ENCODE data around the gene ODF4. TPM values are rescaled to one million over a fixed set of nuclear protein-coding genes. Genes with fewer than 3 reads are reported as not detected.

Gene ODF4
- total and polyA plus RNA-seq, 2 of the 4 experiments (the other 2 are of a cell fraction) = not detected

DNA sequence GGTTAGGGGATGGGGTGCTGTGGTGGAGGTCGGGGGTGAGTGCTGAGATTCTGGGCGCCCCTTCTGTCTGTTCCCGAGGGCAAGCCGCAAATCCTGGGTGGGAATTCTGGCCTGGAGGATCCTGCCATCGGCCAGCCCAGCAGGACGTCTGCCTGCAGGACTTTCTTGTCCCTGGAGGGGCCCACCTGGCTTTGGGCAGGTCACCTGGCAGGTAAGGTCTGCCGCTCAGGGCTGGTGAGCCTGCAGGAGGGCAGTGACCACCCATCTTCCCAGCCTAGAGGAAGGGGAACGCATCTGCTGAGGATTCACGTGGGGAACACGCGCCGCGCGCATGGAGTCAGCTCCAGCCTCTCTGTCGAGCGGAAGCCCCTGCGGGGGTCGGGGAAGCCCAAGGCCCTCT lies 52.6 kb downstream of the ODF4 start:
- peaks cover 0 to 4% of the 10 kb centered on the region in 2 experiments; a peak in 1 of 4 replicates for H3K79me1 ChIP-seq (ENCODE audit: low read depth in 1 of 2, low read length in 2 of 2)
- H3K9me1 ChIP-seq (ENCODE audit: insufficient read depth, low read length) = no peaks in the 10 kb centered on the region
- H3K9ac ChIP-seq (ENCODE audit: low read depth, low read length) = no peak overlapping the region
- H3K14ac ChIP-seq (replicated peaks; ENCODE audit: low read depth, low read length) = no peak overlapping the region
- no peak for ATAC-seq (ENCODE audit: low read depth)
- H3K23ac ChIP-seq (ENCODE audit: low read depth, low read length) = no peak overlapping the region
- H2BK120ac ChIP-seq (ENCODE audit: low read depth, low read length) = no peak overlapping the region
- peaks cover 15% of the 10 kb centered on the region for H3K27me3 ChIP-seq (ENCODE audit: control insufficient read depth, insufficient read depth, low read length)
- no peak overlapping the region for H3K56ac ChIP-seq (ENCODE audit: extremely low read depth, insufficient read depth, low read length)
- no peak for TF ChIP-seq RAD21 (IDR thresholded peaks at IDR 0.05; ENCODE audit: low read length)
- no peak for TF ChIP-seq BHLHE40 (IDR thresholded peaks at IDR 0.05; ENCODE audit: low read depth, low read length)
- TF ChIP-seq, protein P1, sequence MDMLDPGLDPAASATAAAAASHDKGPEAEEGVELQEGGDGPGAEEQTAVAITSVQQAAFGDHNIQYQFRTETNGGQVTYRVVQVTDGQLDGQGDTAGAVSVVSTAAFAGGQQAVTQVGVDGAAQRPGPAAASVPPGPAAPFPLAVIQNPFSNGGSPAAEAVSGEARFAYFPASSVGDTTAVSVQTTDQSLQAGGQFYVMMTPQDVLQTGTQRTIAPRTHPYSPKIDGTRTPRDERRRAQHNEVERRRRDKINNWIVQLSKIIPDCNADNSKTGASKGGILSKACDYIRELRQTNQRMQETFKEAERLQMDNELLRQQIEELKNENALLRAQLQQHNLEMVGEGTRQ (IDR thresholded peaks at IDR 0.05; ENCODE audit: low read depth, low read length) = no peak
- TF ChIP-seq, protein P2, sequence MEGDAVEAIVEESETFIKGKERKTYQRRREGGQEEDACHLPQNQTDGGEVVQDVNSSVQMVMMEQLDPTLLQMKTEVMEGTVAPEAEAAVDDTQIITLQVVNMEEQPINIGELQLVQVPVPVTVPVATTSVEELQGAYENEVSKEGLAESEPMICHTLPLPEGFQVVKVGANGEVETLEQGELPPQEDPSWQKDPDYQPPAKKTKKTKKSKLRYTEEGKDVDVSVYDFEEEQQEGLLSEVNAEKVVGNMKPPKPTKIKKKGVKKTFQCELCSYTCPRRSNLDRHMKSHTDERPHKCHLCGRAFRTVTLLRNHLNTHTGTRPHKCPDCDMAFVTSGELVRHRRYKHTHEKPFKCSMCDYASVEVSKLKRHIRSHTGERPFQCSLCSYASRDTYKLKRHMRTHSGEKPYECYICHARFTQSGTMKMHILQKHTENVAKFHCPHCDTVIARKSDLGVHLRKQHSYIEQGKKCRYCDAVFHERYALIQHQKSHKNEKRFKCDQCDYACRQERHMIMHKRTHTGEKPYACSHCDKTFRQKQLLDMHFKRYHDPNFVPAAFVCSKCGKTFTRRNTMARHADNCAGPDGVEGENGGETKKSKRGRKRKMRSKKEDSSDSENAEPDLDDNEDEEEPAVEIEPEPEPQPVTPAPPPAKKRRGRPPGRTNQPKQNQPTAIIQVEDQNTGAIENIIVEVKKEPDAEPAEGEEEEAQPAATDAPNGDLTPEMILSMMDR (conservative IDR thresholded peaks at IDR 0.05; ENCODE audit: low read depth, low read length) = no peak
- no peak for TF ChIP-seq MXI1 (IDR thresholded peaks at IDR 0.05; ENCODE audit: borderline replicate concordance, low read depth, low read length)
- TF ChIP-seq POLR2A (IDR thresholded peaks at IDR 0.05; ENCODE audit: low read depth, low read length) = no peak
- no peak for TF ChIP-seq SMC3 (IDR thresholded peaks at IDR 0.05; ENCODE audit: low read depth, low read length)
- TF ChIP-seq FOS (IDR thresholded peaks at IDR 0.05; ENCODE audit: low read depth, low read length) = no peak
- no peak for TF ChIP-seq CEBPB (IDR thresholded peaks at IDR 0.05; ENCODE audit: low read depth, low read length)
- TF ChIP-seq RCOR1 (IDR thresholded peaks at IDR 0.05; ENCODE audit: insufficient replicate concordance, low read length) = no peak
- no peak for TF ChIP-seq RFX5 (IDR thresholded peaks at IDR 0.05; ENCODE audit: low read depth, low read length)
- TF ChIP-seq NFE2L2 (IDR thresholded peaks at IDR 0.05; ENCODE audit: low read depth, low read length) = no peak
- TF ChIP-seq MAFK (IDR thresholded peaks at IDR 0.05; ENCODE audit: low read depth, low read length) = no peak
- TF ChIP-seq, protein P3, sequence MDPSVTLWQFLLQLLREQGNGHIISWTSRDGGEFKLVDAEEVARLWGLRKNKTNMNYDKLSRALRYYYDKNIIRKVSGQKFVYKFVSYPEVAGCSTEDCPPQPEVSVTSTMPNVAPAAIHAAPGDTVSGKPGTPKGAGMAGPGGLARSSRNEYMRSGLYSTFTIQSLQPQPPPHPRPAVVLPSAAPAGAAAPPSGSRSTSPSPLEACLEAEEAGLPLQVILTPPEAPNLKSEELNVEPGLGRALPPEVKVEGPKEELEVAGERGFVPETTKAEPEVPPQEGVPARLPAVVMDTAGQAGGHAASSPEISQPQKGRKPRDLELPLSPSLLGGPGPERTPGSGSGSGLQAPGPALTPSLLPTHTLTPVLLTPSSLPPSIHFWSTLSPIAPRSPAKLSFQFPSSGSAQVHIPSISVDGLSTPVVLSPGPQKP (IDR thresholded peaks at IDR 0.05; ENCODE audit: borderline replicate concordance, low read depth, low read length) = no peak
- TF ChIP-seq CHD1 (IDR thresholded peaks at IDR 0.05; ENCODE audit: low read depth, low read length) = no peak
- no peak for TF ChIP-seq MAZ (IDR thresholded peaks at IDR 0.05; ENCODE audit: borderline replicate concordance, low read depth, low read length)
- no peak overlapping the region for H2AFZ ChIP-seq (replicated peaks; ENCODE audit: low read length, poor library complexity)
- 44% methylated on average over 4 of the region's 18 CpGs; no CpG with 5 or more reads in 1 of the 2 experiments for WGBS, 2 experiments (ENCODE audit: extremely low coverage in 2 of 2, insufficient read length in 1 of 2)
- no peak overlapping the region for H4K8ac ChIP-seq (ENCODE audit: low read depth in 2 of 2, low read length in 2 of 2)
- intact Hi-C loops (cut with micrococcal nuclease) = no loop called here
- H2BK5ac ChIP-seq (ENCODE audit: low read depth, low read length, poor library complexity, severe bottlenecking) = no peak overlapping the region
- dilution Hi-C loops (cut with HindIII; ENCODE audit: low sequenced_read_pairs, unreplicated experiment) = no loop called here
- ChIA-PET POLR2A (ENCODE audit: unreplicated experiment) (interaction anchor here (0.6 kb wide), 1 partner anchor 43 kb away, joined by 6 read pairs; the partner anchor contains the start of gene NDEL1), CTCF (no interaction called here)
- DNase-seq = no peak
- no peak overlapping the region for H3K18ac ChIP-seq (ENCODE audit: low read depth, low read length)
- H3K27ac ChIP-seq (ENCODE audit: insufficient read depth, low read length) = no peak overlapping the region
- no peak overlapping the region for H2AK9ac ChIP-seq (replicated peaks; ENCODE audit: low read depth, low read length, poor library complexity)
- H4K5ac ChIP-seq (ENCODE audit: low read depth, low read length) = no peak overlapping the region
- 0 out of 3 replicates have a peak overlapping the region, but pooled peaks have one; percentile 3 for H2BK15ac ChIP-seq (ENCODE audit: low read depth, low read length)
- H2BK20ac ChIP-seq (ENCODE audit: low read depth, low read length) = no peak overlapping the region
- H3K4me3 ChIP-seq (ENCODE audit: insufficient read depth, low read depth, low read length) = no peak overlapping the region
- no peak overlapping the region for H4K91ac ChIP-seq (ENCODE audit: insufficient read depth, low read depth, low read length)
- no TSS peak for BruUV-seq (replicated peaks)
- H3K9me3 ChIP-seq (ENCODE audit: control insufficient read depth, insufficient read depth, low read length) = no peaks in the 10 kb centered on the region
- peaks cover 4% of the 10 kb centered on the region; the same call in 1 of the 2 replicates for H3K4me1 ChIP-seq (ENCODE audit: control insufficient read depth, insufficient read depth, low read length)
- no peaks in the 10 kb centered on the region for H3K36me3 ChIP-seq (ENCODE audit: control insufficient read depth, insufficient read depth, low read length)
- H2AK5ac ChIP-seq (ENCODE audit: low read depth, low read length) = no peak overlapping the region
- no peaks in the 10 kb centered on the region for H4K20me1 ChIP-seq (ENCODE audit: insufficient read depth, low read length)
- H3K4ac ChIP-seq (ENCODE audit: low read depth, low read length) = no peak overlapping the region
- no peak overlapping the region for H3K4me2 ChIP-seq (ENCODE audit: low read depth, low read length)
- in situ Hi-C loops (cut with MboI; ENCODE audit: low sequenced_read_pairs) = no loop called here
